ENCODE results near the gene SLC16A11.

DNA sequence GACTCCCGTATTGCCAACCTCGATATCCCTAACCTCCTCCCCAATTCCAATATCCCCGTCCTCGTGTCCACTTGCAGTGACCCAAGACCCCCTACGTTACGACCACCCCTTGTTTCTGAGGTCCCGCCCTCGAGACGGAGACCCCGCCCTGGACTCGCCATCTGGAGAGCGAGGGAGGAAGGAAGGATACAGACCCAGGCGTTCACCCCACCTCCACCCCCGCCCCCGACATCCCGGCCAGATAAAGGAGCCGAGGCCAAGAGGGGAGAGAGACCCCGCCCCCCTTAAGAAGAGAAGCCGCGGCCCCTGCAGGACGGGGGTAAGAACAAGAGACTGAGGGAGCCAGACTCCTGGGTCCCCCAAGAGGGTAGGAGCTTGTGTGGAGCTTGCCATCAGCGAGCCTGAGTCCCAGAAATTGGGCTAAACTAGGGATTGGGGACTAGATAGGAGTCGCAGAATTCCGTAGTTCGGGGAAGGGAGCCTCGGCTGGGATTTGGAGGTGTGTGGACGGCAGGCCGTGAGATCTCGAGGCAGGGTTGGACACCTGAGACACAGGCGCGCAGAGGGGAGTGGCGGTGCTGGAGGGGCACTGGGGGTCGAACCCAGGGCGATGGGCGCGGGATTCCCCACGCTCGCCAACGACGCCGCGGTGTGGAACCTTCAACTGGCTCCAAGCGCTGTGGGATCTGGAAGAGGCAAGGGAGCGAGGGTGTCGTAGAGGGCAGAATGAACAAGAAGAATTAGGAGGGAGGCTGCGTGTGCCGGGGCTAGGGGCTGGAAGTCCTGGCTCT lies 20.9 kb downstream of the SLC16A11 start, which contains the start of gene BCL6B:
- TF ChIP-seq, protein P1, sequence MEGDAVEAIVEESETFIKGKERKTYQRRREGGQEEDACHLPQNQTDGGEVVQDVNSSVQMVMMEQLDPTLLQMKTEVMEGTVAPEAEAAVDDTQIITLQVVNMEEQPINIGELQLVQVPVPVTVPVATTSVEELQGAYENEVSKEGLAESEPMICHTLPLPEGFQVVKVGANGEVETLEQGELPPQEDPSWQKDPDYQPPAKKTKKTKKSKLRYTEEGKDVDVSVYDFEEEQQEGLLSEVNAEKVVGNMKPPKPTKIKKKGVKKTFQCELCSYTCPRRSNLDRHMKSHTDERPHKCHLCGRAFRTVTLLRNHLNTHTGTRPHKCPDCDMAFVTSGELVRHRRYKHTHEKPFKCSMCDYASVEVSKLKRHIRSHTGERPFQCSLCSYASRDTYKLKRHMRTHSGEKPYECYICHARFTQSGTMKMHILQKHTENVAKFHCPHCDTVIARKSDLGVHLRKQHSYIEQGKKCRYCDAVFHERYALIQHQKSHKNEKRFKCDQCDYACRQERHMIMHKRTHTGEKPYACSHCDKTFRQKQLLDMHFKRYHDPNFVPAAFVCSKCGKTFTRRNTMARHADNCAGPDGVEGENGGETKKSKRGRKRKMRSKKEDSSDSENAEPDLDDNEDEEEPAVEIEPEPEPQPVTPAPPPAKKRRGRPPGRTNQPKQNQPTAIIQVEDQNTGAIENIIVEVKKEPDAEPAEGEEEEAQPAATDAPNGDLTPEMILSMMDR (IDR thresholded peaks at IDR 0.05) = no peak
- TF ChIP-seq POLR2A (IDR thresholded peaks at IDR 0.05) = no peak
